Fibroblast of lung (primary cell): ENCODE results near the gene CST5. TPM values are rescaled to one million over a fixed set of nuclear protein-coding genes. Genes with fewer than 3 reads are reported as not detected.

ENCODE experiments used
- DNase-seq, 2 donors: peaks; one replicate each; pipeline versions ENCODE4 v3.0.0 to v3.0.0-alpha.2; 2010; ENCODE audit warnings: low read depth in 2 of 2
- H2AFZ ChIP-seq: 2 replicates; pipeline ENCODE4 v1.5.1; 2012; ENCODE audit warnings: low read length, control low read depth, inconsistent platforms
- H3K27ac ChIP-seq: 2 replicates; pipeline ENCODE4 v1.5.1; 2011; ENCODE audit warnings: low read length, control low read depth; ENCODE audit not compliant: insufficient read depth
- H3K27me3 ChIP-seq: 2 replicates; pipeline ENCODE4 v1.5.1; 2011; ENCODE audit warnings: mild to moderate bottlenecking, low read length; ENCODE audit not compliant: control insufficient read depth, insufficient read depth
- H3K36me3 ChIP-seq: 2 replicates; pipeline ENCODE4 v1.5.1; 2011; ENCODE audit warnings: low read length; ENCODE audit not compliant: control insufficient read depth, insufficient read depth
- H3K4me1 ChIP-seq: 2 replicates; pipeline ENCODE4 v1.5.1; 2011; ENCODE audit warnings: low read length; ENCODE audit not compliant: control insufficient read depth, insufficient read depth; ENCODE audit errors: extremely low read depth
- H3K4me2 ChIP-seq: 2 replicates; pipeline ENCODE4 v1.5.1; 2011; ENCODE audit warnings: low read length, control low read depth; ENCODE audit not compliant: insufficient read depth; ENCODE audit errors: extremely low read depth
- H3K4me3 ChIP-seq, 4 experiments: fragments of 200-600 bp in 1 of 4; sonication (generic) in 1 of 4; replicated peaks in 1 of 4; 2 replicates each; pipeline ENCODE4 v1.5.1; 2011 to 2016; ENCODE audit warnings: low read length in 4 of 4, low read depth in 3 of 4, mild to moderate bottlenecking in 3 of 4, control low read depth in 2 of 4, inconsistent platforms in 1 of 4, mixed read lengths in 1 of 4; ENCODE audit not compliant: insufficient read depth in 1 of 4; ENCODE audit errors: control extremely low read depth in 1 of 4
- H3K79me2 ChIP-seq: 2 replicates; pipeline ENCODE4 v1.5.1; 2012; ENCODE audit warnings: mild to moderate bottlenecking, low read length, inconsistent platforms; ENCODE audit not compliant: control insufficient read depth, insufficient read depth
- H3K9ac ChIP-seq: 2 replicates; pipeline ENCODE4 v1.5.1; 2011; ENCODE audit warnings: mild to moderate bottlenecking, low read length, control low read depth; ENCODE audit not compliant: insufficient read depth
- H3K9me3 ChIP-seq: 2 replicates; pipeline ENCODE4 v1.5.1; 2012; ENCODE audit warnings: low read depth, low read length; ENCODE audit not compliant: control insufficient read depth, insufficient read depth
- H4K20me1 ChIP-seq: 2 replicates; pipeline ENCODE4 v1.5.1; 2011; ENCODE audit warnings: low read length; ENCODE audit not compliant: control insufficient read depth, insufficient read depth; ENCODE audit errors: extremely low read depth
- EZH2 ChIP-seq: IDR thresholded peaks from 2 replicates; pipeline ENCODE4 v1.5.1; 2012; ENCODE audit warnings: low read length, control low read depth, mild to moderate bottlenecking; ENCODE audit errors: missing control alignments
- polyA plus RNA-seq, 2 donors: library from polyadenylated mRNA; depleted of rRNA in 1 of 2; stranded (reverse) in 1 of 2; unstranded in 1 of 2; fragments of >200 nt; gene quantifications; 2 replicates each; pipeline ENCODE4 v1.2.1, GENCODE V29; 2011 to 2012; ENCODE audit warnings: missing spikeins in 1 of 2
- total RNA-seq: library from RNA; depleted of rRNA; stranded (reverse); fragments of >200 nt; gene quantifications from 2 replicates; pipeline ENCODE4 v1.2.1, GENCODE V29; 2014
- TF ChIP-seq, protein P1 (sequence below), 2 donors: IDR thresholded peaks in 1 of 2; conservative IDR thresholded peaks in 1 of 2; 1 replicate in 1 of 2; 2 replicates in 1 of 2; pipeline ENCODE4 v1.5.1; 2011 to 2012; ENCODE audit warnings: low read length in 2 of 2, control low read depth in 1 of 2, inconsistent platforms in 1 of 2, low read depth in 1 of 2, mild to moderate bottlenecking in 1 of 2

The CST5 gene
- total and polyA plus RNA-seq, 2 donors (not counting 1 experiment from before 2014, with no cell fraction given) = not detected

DNA sequence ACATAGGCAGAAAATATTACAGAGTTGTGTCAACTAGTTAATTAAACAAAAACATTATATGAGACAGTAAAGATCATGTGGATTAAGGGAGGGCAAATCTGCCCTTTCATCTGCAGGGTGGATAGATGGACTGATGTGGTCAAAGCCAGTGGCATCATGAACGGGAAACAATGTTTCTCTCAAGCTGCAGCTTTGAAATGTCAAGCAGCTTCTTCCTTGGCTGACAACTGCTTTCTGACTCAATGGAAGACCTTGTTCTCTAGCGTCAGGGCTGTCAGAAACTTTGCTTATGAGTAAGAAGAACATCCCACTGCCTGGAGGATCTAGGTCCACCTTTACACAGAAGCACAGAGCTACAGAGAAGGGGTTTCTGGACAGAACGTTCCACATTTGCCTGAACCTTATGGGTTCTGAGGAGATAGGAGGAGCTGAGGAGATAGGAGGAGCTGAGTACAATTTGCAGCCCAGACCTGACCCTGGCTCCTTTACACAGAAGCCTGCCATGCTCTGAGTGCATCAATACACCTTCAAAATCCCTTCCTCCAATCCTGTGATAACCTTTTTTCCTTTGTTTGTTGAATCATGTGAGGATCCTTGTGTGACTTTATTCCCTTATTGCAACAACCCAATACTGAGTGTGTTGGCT lies 6.1 kb downstream of the CST5 start:
- TF ChIP-seq, protein P1, sequence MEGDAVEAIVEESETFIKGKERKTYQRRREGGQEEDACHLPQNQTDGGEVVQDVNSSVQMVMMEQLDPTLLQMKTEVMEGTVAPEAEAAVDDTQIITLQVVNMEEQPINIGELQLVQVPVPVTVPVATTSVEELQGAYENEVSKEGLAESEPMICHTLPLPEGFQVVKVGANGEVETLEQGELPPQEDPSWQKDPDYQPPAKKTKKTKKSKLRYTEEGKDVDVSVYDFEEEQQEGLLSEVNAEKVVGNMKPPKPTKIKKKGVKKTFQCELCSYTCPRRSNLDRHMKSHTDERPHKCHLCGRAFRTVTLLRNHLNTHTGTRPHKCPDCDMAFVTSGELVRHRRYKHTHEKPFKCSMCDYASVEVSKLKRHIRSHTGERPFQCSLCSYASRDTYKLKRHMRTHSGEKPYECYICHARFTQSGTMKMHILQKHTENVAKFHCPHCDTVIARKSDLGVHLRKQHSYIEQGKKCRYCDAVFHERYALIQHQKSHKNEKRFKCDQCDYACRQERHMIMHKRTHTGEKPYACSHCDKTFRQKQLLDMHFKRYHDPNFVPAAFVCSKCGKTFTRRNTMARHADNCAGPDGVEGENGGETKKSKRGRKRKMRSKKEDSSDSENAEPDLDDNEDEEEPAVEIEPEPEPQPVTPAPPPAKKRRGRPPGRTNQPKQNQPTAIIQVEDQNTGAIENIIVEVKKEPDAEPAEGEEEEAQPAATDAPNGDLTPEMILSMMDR (conservative IDR thresholded peaks at IDR 0.05 in 1 of 2, IDR thresholded peaks at IDR 0.05 in 1 of 2; ENCODE audit: low read depth in 1 of 2, low read length in 2 of 2) = no peak
- TF ChIP-seq EZH2 = no peak
- no peaks in the 10 kb centered on the region for H3K79me2 ChIP-seq
- no peak for DNase-seq
- no peak overlapping the region for H3K4me3 ChIP-seq
- no peaks in the 10 kb centered on the region for H3K36me3 ChIP-seq
- H4K20me1 ChIP-seq = no peaks in the 10 kb centered on the region
- no peak overlapping the region for H3K4me2 ChIP-seq
- no peaks in the 10 kb centered on the region for H3K9me3 ChIP-seq
- H3K27me3 ChIP-seq = no peaks in the 10 kb centered on the region
- H2AFZ ChIP-seq = no peak overlapping the region
- no peaks in the 10 kb centered on the region for H3K4me1 ChIP-seq
- no peak overlapping the region for H3K27ac ChIP-seq
- no peak overlapping the region for H3K9ac ChIP-seq

GRCh38 chr20:23872065-23872464 lies 7.5 kb downstream of the CST5 start:
- Histone ChIP-seq H3K36me3 (no peaks in the 10 kb centered on the region), H3K4me1 (no peaks in the 10 kb centered on the region), H3K9ac (no peak overlapping the region), H3K27ac (no peak overlapping the region), H3K27me3 (no peaks in the 10 kb centered on the region), H4K20me1 (no peaks in the 10 kb centered on the region), H3K9me3 (no peaks in the 10 kb centered on the region), H3K4me2 (no peak overlapping the region), H3K79me2 (no peaks in the 10 kb centered on the region), H3K4me3 (no peak overlapping the region), H2AFZ (no peak overlapping the region)
- TF ChIP-seq EZH2 = no peak
- TF ChIP-seq, protein P1 (conservative IDR thresholded peaks at IDR 0.05 in 1 of 2, IDR thresholded peaks at IDR 0.05 in 1 of 2; ENCODE audit: low read depth in 1 of 2, low read length in 2 of 2) = no peak
- no peak for DNase-seq

DNA sequence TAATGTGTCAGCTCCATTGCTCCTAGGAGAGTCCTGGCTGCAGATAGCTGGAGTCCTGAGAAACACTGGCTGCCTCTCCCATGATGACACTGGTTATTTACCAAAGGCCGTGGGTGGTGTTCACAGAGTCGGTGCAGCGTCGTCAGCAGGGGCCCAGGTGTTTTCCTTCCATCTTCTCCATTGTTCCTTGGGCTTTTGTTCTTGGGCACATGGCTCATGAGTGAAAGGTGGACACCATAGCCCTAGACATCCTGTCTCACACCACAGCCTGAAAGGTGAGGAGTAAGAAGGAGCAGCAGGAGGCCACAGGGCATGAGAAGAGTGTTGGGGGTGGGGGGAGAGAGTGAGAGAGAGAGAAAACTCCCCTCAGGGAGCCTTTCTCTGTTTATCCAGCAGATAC lies 9.1 kb downstream of the CST5 start:
- H3K27ac ChIP-seq = no peak overlapping the region
- H3K4me3 ChIP-seq = no peak overlapping the region
- H3K36me3 ChIP-seq = no peaks in the 10 kb centered on the region

More for the DNA sequence above, 9.1 kb downstream of the CST5 start:
- H3K4me2 ChIP-seq = no peak overlapping the region
- no peaks in the 10 kb centered on the region for H3K4me1 ChIP-seq
- no peak for DNase-seq
- no peak overlapping the region for H3K9ac ChIP-seq
- H2AFZ ChIP-seq = no peak overlapping the region
- no peaks in the 10 kb centered on the region for H4K20me1 ChIP-seq
- no peaks in the 10 kb centered on the region for H3K9me3 ChIP-seq
- TF ChIP-seq, protein P1 (conservative IDR thresholded peaks at IDR 0.05 in 1 of 2, IDR thresholded peaks at IDR 0.05 in 1 of 2; ENCODE audit: low read depth in 1 of 2, low read length in 2 of 2) = no peak
- TF ChIP-seq EZH2 = no peak
- H3K79me2 ChIP-seq = no peaks in the 10 kb centered on the region
- no peaks in the 10 kb centered on the region for H3K27me3 ChIP-seq
